Activated CD8-positive, alpha-beta memory T cell treated with anti-CD3 and anti-CD28 coated beads, Interleukin-2, amount 50 U/mL, for 1 hour (primary cell): ENCODE data around the gene CHAC1.

ENCODE experiments used
- DNase-seq: peaks from one replicate; pipeline ENCODE4 v3.0.0-alpha.2; 2020; ENCODE audit errors: extremely low read depth

Gene CHAC1

DNA sequence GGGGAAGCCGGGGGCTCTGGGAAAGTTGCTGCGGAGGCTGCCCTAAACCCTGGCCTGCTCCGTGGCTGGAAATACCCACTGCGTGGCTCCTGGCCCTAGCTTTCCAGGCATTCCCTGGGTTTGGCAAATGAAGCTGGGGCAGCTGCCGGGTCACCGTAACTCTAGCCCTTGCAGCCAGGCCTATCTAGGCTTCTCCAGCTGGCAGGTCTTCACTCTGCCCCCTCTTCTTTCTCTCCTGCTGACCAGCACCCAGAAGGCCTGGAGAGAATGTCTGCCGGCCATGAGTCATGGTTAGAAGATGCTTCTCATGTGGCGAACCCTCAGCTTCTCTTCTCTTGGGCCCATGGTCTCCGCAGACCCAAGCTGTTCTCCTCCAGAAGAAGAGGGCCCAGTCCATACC, 29.7 kb upstream of the CHAC1 start:
- DNase-seq, result no peak

DNA sequence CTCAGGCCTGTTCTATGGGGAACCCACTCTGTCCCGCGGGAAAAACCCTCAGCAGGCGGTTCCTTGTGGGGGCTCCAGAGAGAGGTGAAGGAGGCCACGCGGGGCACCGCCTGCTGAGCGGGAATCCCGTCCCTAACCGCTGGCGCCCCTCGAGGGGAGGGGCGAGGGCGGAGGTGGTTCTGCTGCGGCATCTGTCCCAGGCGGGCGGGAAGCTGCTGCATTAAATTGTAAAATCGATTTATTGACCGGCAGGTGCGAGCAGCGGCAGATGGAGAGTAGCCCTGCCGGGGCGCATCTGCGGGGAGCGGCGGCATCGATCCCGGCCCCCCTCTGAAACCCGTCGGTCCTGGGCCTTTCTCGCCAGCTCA, 27.8 kb upstream of the CHAC1 start:
- DNase-seq, result no peak

DNA sequence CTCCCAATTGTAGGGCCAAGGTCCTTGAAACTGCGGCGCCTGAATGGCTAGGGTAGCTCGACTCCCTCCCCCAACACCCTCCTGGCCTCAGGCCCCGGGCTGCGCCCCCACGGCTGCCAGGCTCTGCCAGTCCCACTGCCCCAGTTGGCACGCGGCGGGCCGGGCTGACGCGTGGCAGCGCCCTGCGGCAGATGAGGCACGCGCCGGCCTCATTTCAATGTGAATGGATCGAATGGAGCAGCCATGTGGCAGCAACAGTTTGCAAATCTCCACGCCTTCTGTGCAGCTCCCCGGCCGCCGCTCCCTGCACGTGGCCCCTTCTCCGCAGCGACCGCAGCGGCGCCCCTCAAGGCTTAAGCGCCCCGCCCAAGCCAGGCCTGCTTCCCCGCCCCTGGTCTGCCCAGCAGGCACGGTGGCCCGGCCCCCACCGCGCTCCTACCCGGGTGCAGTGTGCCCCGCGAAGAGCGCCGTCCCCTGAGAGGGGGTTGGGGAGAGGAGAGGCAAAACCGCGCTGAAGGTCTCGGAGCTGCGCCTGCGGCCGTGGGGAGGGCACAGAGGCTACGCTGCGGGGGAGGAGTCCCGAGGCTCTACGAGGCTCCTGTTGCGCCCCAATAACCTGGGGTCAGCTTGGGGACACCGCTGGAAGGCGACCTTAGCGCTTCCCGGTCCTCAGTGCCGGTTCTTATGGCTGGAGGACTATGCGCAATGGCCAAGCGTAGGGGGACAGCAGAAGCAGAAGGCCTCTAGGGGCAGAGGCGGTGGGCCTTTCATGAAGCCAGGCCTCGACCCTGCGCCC, 27.2 kb upstream of the CHAC1 start:
- DNase-seq, result no peak

DNA sequence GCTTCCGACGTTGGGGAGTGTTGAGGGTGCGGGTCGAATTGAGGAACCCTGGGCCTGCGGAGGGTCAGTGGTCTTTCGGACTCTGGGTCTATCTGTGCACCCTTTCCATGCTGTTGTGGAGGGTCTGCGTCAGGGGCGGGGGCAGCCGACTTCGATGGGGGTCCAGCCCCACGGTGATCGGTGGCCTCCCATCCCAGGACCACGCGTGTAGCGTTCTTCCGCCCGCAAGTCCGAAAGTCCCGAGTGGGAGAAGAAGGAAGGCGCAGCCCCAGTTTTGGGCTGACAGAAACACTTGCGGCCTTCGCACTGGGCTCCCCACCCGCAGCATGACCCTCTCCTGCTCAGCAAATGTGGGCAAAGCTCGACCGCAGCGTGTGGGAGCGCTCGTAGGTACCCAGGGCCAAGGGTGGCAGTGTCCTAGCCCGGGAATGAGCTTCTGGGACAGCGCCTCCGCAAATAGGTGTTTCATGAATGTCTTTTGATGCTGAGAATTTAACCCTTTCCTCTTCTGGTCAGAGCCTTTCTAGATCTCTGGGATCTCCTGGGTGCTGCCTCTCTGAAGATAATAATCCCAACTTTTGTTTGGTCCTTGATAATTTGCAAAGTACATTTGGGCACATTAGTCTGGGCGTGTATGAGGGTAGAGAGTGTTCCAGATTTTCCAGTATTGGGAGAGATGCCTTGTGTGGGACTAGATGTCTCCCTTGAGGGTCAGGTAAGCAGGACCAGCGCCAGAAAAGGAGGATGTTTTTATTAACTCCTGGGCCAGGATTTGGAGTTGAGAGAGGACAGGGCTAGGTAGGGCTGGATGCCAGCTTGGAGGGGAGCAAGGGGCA, 26.4 kb upstream of the CHAC1 start:
- DNase-seq, result no peak

DNA sequence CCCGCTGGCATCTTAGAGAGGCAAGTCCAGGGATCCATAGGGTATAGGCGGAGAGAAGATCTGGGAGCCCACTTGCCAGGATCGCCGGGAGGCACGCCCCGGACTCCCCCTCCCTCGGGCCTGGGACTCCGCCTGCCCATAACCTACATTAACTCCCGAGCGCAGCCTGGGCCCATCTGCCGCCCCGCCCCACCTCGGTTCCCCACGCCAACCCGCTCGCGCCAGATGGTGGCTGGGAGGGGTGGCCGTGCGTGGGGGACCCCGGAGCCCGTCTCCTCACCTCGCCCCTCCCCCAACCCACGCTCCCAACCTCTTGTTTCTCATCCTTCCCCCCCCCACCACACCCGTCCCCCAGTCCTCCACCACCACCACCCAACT, 25.8 kb upstream of the CHAC1 start:
- DNase-seq, result no peak

DNA sequence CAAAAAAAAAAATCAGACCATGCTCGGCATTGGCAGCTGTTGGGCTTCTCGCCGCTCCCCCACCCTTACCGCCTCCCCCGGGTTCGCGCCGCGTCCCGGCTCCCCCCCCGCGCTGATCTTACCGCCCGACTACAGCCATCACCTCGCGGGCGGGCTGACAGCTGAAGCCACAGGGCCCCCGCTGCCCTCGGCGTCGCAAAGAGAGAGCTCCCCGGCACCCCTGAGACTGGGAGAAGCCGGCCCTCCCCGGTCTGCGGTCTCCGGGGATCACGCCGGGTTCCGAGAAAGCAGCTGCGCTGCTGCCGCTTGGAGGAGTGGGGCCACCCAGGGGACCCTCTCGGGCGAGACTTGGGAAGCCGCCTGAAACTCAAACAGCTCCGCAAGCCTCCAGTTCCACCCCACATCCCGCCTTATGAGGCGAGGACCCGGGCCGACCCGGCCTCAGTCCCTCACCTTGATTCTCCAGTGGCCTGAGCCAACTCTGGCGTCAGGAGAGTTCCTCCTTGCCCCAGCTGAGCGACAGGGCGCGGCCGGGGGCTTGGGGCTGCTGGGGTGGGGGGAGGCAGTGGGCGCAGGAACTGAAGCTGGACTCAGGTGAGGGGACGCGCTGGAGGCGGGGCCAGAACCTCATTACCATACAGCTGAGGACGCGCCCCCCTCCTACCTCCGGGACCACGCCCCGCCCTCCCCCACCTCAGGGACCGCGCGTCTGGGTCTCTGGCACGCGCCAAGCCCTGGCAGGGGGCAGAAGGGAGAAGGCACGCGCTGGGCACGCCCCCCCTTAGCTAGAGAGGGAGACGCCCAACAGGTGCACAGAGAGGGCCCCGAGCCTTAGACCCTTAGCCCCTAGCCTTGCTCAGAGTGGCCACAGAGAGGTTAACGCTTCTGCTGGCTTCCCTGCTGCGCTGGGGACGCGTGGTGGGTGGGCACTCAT, 25.1 kb upstream of the CHAC1 start:
- no peak for DNase-seq

DNA sequence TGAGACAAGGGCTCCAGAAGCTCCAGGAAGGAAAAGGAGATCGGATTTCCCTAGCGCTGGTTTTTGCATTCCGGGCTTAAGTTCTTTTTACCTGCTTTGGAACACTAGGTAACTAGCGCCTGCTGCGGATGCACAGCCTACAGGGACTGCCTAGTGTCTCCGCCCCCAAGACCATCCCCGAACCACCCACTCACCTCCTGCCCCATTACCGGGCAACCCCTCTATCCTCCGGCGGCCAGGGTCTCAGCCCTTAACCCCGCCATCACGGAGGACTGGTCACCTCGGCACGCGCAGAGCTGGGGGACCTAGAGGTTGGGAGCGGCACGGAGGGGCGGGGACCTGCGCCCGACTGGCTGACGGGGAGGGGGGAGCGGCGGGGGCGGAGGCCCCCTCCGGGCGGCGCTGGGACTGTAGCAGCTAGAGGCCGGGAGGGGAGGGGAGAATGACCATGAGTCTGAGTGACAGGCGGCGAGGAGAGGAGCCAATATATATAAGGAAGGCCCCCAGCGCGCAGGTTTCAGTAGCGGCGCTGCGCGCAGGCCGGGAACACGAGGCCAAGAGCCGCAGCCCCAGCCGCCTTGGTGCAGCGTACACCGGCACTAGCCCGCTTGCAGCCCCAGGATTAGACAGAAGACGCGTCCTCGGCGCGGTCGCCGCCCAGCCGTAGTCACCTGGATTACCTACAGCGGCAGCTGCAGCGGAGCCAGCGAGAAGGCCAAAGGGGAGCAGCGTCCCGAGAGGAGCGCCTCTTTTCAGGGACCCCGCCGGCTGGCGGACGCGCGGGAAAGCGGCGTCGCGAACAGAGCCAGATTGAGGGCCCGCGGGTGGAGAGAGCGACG, 24.2 kb upstream of the CHAC1 start, which contains the start of gene DLL4:
Gene DLL4 (plus strand): TSS at position 520 of the 839 bp plus-strand sequence. CDS start 329 bp downstream, outside the sequence.
- DNase-seq, result no peak

DNA sequence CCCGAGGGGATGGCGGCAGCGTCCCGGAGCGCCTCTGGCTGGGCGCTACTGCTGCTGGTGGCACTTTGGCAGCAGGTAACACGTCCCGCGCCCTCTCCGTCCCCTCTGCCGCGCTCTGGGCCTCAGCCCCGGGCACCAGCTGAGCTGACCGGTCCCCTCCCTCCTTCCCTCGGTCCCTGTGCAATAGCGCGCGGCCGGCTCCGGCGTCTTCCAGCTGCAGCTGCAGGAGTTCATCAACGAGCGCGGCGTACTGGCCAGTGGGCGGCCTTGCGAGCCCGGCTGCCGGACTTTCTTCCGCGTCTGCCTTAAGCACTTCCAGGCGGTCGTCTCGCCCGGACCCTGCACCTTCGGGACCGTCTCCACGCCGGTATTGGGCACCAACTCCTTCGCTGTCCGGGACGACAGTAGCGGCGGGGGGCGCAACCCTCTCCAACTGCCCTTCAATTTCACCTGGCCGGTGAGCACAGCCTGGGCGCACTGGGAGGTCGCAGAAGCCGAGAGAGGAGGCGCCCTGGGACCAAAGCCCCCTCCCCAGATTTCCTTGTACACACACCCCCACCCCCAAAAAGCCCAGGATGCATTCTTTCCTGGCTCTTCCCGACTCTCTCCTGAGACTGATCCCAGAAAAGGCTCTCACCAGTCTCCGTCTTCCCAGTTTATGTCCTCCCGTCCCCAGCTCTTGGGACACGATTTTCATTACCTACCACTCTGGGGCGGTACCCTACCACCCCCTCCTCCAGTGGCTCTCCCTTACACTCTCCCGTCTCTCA, 23.4 kb upstream of the CHAC1 start:
- DNase-seq, result no peak

DNA sequence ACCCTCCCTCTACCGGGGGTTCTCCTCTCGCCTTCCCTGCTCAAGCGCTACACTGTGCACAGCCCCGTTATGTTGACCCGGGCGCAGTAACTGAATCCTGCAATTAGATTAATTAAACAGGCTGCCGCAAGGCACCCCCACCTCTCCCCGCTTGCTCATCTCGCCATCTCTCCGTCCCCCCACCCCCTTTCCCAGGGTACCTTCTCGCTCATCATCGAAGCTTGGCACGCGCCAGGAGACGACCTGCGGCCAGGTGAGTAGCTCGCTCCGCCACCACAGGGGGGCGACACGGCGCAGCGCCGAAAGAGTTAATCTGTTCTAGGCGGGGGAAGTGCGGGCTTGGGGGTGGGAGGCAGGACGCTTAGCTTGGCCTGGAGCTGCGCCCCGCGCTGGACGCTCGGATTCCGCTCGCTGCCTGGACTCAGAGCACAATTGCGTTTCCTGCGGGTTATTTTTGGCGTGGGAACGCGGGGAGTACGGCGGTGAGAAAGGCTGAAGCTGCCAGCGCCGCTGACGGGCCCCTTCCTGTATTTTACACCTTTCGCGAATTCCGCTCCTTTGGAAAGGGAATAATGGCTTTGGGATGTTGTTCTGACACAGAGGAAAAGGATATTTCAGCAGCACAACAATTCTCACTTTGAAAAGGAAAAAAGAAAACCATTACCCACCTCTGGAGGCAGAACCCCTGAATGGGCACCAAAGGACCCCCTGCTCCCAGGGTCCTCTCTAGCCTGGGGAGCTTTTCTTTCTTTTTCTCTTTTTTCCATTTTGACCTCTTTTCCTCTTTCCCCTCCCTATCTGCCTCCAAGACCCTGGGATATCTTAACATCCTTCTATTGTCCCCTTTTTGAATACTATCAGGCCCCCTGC, 22.6 kb upstream of the CHAC1 start:
- DNase-seq, result no peak

DNA sequence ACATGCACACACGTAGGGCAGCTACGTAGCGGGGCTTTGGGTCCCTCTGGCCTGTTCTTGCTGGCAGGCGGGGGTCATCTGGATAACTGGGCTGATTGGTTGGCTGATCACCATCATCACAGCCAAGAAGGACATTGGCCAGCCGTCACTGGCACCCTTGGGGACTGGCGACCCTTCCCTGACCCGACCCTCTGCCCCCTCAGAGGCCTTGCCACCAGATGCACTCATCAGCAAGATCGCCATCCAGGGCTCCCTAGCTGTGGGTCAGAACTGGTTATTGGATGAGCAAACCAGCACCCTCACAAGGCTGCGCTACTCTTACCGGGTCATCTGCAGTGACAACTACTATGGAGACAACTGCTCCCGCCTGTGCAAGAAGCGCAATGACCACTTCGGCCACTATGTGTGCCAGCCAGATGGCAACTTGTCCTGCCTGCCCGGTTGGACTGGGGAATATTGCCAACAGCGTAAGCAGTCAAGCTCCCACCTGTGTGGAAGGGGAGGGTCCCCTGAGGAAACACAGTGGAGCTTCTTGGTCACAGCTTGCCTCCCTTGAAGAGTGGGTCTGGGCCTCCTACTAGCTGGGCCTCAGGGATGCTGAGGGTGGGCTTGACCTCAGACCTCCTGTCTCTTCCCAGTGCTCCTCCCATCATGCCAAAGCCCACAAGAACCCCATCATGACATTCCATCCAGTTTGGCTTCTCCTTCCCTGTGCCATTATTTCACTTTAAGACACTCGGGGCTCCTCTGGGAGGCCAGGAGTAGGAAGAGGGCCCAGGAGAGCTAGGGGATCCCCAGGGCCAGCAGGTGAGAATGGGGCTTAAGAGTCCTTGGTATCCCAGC, 21.8 kb upstream of the CHAC1 start:
- no peak for DNase-seq

DNA sequence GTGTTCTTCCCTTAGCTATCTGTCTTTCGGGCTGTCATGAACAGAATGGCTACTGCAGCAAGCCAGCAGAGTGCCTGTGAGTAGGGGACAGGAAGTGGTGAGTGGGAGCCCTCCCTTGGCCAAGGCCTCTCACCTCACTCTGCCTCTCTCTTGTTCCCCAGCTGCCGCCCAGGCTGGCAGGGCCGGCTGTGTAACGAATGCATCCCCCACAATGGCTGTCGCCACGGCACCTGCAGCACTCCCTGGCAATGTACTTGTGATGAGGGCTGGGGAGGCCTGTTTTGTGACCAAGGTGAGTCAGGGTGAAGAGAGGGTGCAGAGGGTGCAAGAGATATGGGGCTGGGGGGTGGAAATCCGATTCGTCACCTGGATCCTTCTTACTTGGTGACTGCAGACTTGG, 21.1 kb upstream of the CHAC1 start:
- no peak for DNase-seq

DNA sequence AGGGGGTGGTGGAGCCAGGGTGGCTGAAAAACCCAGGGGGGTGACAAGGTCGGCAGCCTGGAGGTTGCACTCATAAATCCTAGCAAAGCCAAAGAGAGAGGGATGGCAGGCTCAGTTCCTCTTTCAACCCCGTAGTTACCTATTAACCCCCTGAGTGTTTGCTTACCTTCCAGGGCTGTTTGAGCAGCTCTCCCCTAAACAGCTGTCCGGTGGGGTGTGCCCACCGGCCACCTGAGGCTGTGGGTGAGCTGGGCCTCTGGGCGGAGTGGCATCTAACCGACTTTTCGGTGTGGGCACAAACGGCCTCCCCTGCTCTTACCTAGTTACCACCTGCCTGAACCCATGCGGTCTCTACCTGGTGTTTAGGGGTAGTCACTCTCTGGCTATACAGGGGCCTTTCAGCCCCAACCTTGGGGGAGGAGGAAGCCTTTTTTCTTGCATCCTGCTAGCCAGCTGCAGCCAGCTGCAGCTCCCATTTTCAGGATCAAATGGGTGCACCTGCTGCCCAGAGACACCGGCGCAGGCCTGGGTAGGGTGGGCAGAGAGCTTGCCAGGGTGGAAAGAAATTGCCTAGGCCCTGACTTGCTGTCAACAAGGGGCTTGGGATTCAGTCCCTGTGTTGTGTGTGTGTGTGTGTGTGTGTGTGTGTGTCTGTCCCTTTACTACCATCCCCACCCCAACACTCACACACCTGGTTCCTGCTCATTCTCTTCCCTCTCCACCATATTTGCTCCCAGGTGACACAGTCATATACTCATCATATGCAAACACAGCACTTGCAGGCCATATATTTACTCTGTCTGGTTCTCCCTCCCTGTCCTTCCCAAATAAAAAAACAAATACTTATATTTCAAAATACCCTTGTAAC, 20.4 kb upstream of the CHAC1 start:
- no peak for DNase-seq

DNA sequence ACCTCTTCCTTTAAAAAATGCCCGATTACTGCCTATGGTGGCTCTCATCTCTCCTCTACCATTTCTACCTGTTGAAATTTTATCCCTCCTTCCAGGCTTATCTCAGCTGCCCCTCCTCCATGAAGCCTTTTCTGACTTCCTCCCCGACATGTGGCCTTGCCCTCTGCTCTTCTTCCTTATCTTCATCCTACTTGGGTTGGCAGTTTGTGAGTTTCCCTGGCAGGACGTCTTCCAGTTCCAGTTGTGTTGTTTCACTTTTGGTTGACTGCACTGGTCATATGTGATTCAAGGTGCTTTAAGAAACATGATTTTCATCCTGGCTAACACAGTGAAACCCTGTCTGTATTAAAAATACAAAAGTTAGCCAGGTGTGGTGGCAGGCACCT, 19.8 kb upstream of the CHAC1 start:
- no peak for DNase-seq

DNA sequence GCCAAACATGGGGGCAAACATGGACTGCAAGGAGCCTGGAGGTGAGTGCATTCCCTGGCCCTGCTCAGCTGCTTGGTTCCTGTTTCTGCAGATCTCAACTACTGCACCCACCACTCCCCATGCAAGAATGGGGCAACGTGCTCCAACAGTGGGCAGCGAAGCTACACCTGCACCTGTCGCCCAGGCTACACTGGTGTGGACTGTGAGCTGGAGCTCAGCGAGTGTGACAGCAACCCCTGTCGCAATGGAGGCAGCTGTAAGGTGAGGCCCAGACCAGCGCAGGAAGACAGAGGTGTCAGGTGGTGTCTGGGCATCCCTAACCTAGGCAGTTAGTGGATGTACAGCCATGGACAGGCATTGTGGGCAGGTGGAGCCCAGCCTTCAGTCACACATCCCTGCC, 18.8 kb upstream of the CHAC1 start:
- DNase-seq, result no peak

DNA sequence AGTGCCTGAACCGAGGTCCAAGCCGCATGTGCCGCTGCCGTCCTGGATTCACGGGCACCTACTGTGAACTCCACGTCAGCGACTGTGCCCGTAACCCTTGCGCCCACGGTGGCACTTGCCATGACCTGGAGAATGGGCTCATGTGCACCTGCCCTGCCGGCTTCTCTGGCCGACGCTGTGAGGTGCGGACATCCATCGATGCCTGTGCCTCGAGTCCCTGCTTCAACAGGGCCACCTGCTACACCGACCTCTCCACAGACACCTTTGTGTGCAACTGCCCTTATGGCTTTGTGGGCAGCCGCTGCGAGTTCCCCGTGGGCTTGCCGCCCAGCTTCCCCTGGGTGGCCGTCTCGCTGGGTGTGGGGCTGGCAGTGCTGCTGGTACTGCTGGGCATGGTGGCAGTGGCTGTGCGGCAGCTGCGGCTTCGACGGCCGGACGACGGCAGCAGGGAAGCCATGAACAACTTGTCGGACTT, 17.0 kb upstream of the CHAC1 start:
- DNase-seq, result no peak

DNA sequence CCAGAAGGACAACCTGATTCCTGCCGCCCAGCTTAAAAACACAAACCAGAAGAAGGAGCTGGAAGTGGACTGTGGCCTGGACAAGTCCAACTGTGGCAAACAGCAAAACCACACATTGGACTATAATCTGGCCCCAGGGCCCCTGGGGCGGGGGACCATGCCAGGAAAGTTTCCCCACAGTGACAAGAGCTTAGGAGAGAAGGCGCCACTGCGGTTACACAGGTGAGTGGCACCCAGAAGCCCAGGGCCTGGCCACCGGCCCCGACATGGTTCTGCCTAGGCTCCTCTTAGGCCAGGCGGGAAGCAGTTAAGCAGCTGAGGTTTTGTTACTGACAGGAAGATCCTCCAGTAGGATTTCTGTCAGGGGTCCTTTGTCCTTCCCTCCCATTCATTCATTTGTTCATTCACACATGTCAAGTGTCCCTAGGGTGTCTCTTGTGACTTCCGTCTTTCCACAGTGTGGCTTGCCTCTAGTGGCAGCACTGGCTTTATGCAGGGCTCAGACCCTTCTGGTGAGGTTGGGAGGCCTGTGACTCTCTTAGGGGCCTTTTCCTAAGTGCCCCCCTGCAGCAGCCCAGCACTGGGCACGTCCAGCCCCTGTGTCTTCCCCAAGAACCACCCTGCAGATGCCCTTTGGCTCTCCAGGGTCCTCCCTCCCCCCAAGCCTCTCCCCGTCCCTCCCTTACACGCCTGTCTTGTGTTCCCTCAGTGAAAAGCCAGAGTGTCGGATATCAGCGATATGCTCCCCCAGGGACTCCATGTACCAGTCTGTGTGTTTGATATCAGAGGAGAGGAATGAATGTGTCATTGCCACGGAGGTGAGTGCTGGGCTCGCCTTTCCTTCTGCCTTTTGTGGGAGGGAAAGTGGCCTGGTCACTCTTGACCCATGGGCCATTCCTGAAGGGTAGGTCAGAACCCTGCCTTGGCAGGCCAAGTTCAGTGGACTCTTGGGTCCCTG, 16.3 kb upstream of the CHAC1 start:
- DNase-seq, result no peak
